Gastroesophageal sphincter (tissue), 4 donors: ENCODE data around the gene PTGES. TPM values are rescaled to one million over a fixed set of nuclear protein-coding genes. Genes with fewer than 3 reads are reported as not detected.

ENCODE experiments used
- ATAC-seq: fragments of 150-250 bp; one replicate; pipeline ENCODE4 v1.9.1; 2016; ENCODE audit warnings: mild to moderate bottlenecking, moderate library complexity
- H3K27ac ChIP-seq, 4 donors: fragments of 200-600 bp; sonication (generic) in 3 of 4; 1 replicate in 3 of 4; 2 replicates in 1 of 4; pipeline ENCODE4 v1.5.1; 2016 to 2019
- H3K27me3 ChIP-seq: fragments of 200-600 bp; sonication (generic); one replicate; pipeline ENCODE4 v1.5.1; 2019
- H3K36me3 ChIP-seq, 2 donors: fragments of 200-600 bp; sonication (generic); one replicate each; pipeline ENCODE4 v1.5.1; 2019; ENCODE audit warnings: control low read depth in 1 of 2
- H3K4me1 ChIP-seq, 3 donors: fragments of 200-600 bp; sonication (generic); 1 replicate in 2 of 3; 2 replicates in 1 of 3; pipeline ENCODE4 v1.5.1; 2016 to 2019; ENCODE audit warnings: control low read depth in 2 of 3
- H3K4me3 ChIP-seq, 2 donors: fragments of 200-600 bp; sonication (generic); one replicate each; pipeline ENCODE4 v1.5.1; 2019; ENCODE audit warnings: mild to moderate bottlenecking in 1 of 2, moderate library complexity in 1 of 2
- H3K9me3 ChIP-seq, 3 donors: fragments of 200-600 bp; sonication (generic); one replicate each; pipeline ENCODE4 v1.5.1; 2017 to 2019; ENCODE audit warnings: control low read depth in 2 of 3
- CTCF ChIP-seq, 4 experiments: fragments of 200-600 bp in 2 of 4; fragments of 450-650 bp in 2 of 4; sonication (generic) in 1 of 4; IDR thresholded peaks; one replicate each; pipeline ENCODE4 v1.5.1; 2017 to 2019; ENCODE audit warnings: antibody characterized with exemption in 4 of 4, mild to moderate bottlenecking in 2 of 4, moderate library complexity in 2 of 4
- EP300 ChIP-seq: sonication (generic); formaldehyde crosslinking; IDR thresholded peaks from one replicate; pipeline ENCODE4 v1.6.1; 2017; ENCODE audit warnings: antibody characterized with exemption, mild to moderate bottlenecking
- POLR2A ChIP-seq, 2 donors: fragments of 450-650 bp; IDR thresholded peaks; one replicate each; pipeline ENCODE4 v1.6.1; 2017; ENCODE audit warnings: antibody characterized with exemption in 2 of 2, mild to moderate bottlenecking in 2 of 2, moderate library complexity in 1 of 2
- POLR2AphosphoS5 ChIP-seq: sonication (generic); formaldehyde crosslinking; IDR thresholded peaks from one replicate; pipeline ENCODE4 v1.6.1; 2017; ENCODE audit warnings: antibody characterized with exemption
- WGBS, 2 donors: methylation state at CpG; one replicate each; pipeline ENCODE4 v1.1.5; 2018; ENCODE audit warnings: low coverage in 1 of 2; 5-methylcytosine and 5-hydroxymethylcytosine counted together
- total RNA-seq, 4 donors: library from RNA; depleted of rRNA; stranded (reverse); fragments of >200 nt; gene quantifications; one replicate each; pipeline ENCODE4 v1.1.0, GENCODE V29; 2016

Gene PTGES
- total RNA-seq, 4 donors from 2014 or later: 0.78 to 15.1 (median 6.1) TPM

- H3K4me1 ChIP-seq: peaks cover 0 to 17% (median 15%) of the 10 kb centered on the region in 3 donors
- no peaks in the 10 kb centered on the region for H3K9me3 ChIP-seq
- H3K36me3 ChIP-seq: no peaks in the 10 kb centered on the region
- no peak overlapping the region for H3K27ac ChIP-seq
- WGBS, 2 donors: 78% methylated on average over 3 of the region's 10 CpGs; no CpG with 5 or more reads in 1 of the 2 donors
- H3K4me3 ChIP-seq: no peak overlapping the region
- ATAC-seq: no peak
- no peaks in the 10 kb centered on the region for H3K27me3 ChIP-seq
- TF ChIP-seq POLR2AphosphoS5 (no peak), CTCF (IDR thresholded peaks at IDR 0.05) (no peak), POLR2A (IDR thresholded peaks at IDR 0.05) (no peak)
Measured at GRCh38 chr9:129773262-129774048, 20.6 kb upstream of the PTGES start.

DNA sequence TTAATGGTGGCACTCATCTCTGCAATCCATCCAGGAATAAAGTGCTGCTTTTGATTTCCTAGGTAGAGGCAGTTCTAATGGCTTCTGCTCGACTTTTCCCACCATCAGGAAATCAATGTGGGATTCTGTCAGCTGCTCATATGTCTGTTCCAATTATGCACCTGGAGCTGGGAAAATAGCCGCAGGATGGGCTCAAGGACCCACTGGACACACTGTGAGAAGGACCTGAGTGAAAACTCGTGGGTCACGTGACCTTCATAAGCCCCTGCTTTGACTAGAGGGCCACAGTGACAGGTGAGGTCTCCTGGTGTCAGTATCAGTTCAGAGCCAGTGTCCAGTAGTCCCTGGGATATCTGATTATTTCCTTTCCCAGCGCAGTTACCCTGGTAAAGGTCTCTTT, 17.9 kb upstream of the PTGES start:
- Histone ChIP-seq H3K27ac (no peak overlapping the region), H3K27me3 (no peaks in the 10 kb centered on the region), H3K36me3 (no peaks in the 10 kb centered on the region), H3K4me3 (no peak overlapping the region), H3K4me1 (no peaks in the 10 kb centered on the region), H3K9me3 (no peaks in the 10 kb centered on the region)
- no peak for TF ChIP-seq CTCF (IDR thresholded peaks at IDR 0.05)
- TF ChIP-seq POLR2AphosphoS5: no peak
- no peak for TF ChIP-seq POLR2A (IDR thresholded peaks at IDR 0.05)
- TF ChIP-seq EP300: no peak
- 80 to 86% methylated on average over 1 to 4 of the region's 5 CpGs for WGBS, 2 donors
- no peak for ATAC-seq

DNA sequence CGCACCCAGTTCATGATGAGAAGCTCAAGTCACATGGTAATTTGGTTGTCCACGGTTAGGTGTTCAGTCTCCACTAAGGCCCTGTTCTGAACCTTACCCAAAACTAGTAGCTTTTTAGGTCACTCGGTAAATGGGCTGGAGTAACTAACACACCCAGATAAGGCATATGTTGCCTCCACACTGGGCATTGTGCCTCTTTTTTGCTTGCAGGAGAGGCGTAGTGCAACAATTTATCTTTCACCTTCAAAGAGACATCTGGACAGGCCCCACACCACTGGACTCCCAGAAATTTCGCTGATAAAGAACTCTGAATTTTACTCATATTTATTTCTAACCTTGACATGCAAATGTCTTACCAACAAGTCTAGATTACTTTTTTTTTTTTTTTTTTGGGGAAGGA, 16.8 kb upstream of the PTGES start:
- no peak for ATAC-seq
- H3K36me3 ChIP-seq: no peaks in the 10 kb centered on the region
- TF ChIP-seq CTCF (IDR thresholded peaks at IDR 0.05): no peak
- no peak for TF ChIP-seq POLR2A (IDR thresholded peaks at IDR 0.05)
- TF ChIP-seq POLR2AphosphoS5: no peak
- H3K27me3 ChIP-seq: no peaks in the 10 kb centered on the region
- 51 to 80% methylated on average over 2 to 4 of the region's 5 CpGs for WGBS, 2 donors
- no peak overlapping the region for H3K4me3 ChIP-seq
- H3K27ac ChIP-seq: no peak overlapping the region
- no peaks in the 10 kb centered on the region for H3K9me3 ChIP-seq
- no peaks in the 10 kb centered on the region for H3K4me1 ChIP-seq

- Histone ChIP-seq H3K4me1 (no peaks in the 10 kb centered on the region), H3K27me3 (no peaks in the 10 kb centered on the region), H3K4me3 (no peak overlapping the region), H3K36me3 (no peaks in the 10 kb centered on the region), H3K27ac (no peak overlapping the region), H3K9me3 (no peaks in the 10 kb centered on the region)
- ATAC-seq: no peak
- TF ChIP-seq POLR2AphosphoS5 (no peak), POLR2A (IDR thresholded peaks at IDR 0.05) (no peak), CTCF (IDR thresholded peaks at IDR 0.05) (no peak), EP300 (no peak)
- 92 to 100% methylated on average over 1 to 6 of the region's 6 CpGs for WGBS, 2 donors
Measured at GRCh38 chr9:129768486-129768885, 15.6 kb upstream of the PTGES start.

GRCh38 chr9:129765764-129766317, 13.0 kb upstream of the PTGES start:
- Histone ChIP-seq H3K27ac (no peak overlapping the region), H3K36me3 (no peaks in the 10 kb centered on the region), H3K9me3 (no peaks in the 10 kb centered on the region), H3K4me1 (peaks cover 0 to 11% (median 0%) of the 10 kb centered on the region in 3 donors), H3K4me3 (no peak overlapping the region), H3K27me3 (no peaks in the 10 kb centered on the region)
- ATAC-seq: no peak
- TF ChIP-seq POLR2A (IDR thresholded peaks at IDR 0.05) (no peak), EP300 (no peak)
- 90 to 93% methylated on average over 3 to 4 of the region's 4 CpGs for WGBS, 2 donors
